HCT116 (cell line): ENCODE results near the gene MID1IP1.

Experiments
- ATF3 ChIP-seq: IDR thresholded peaks from 2 replicates; pipeline ENCODE4 v1.6.1; 2012
- CTCF ChIP-seq, 3 experiments: fragments of 200-600 bp in 1 of 3; sonication (generic) in 1 of 3; IDR thresholded peaks in 2 of 3; conservative IDR thresholded peaks in 1 of 3; 2 replicates each; pipeline ENCODE4 v1.5.1; 2012 to 2017; ENCODE audit warnings: low read depth in 2 of 3, low read length in 2 of 3, antibody characterized with exemption in 1 of 3, borderline replicate concordance in 1 of 3, control low read depth in 1 of 3, mild to moderate bottlenecking in 1 of 3, mixed read lengths in 1 of 3, mixed run types in 1 of 3, moderate library complexity in 1 of 3; ENCODE audit not compliant: insufficient read depth in 1 of 3
- ELF1 ChIP-seq: IDR thresholded peaks from 2 replicates; pipeline ENCODE4 v1.6.1; 2012; ENCODE audit warnings: low read depth, borderline replicate concordance
- EZH2 ChIP-seq: fragments of 200-600 bp; sonication (generic); IDR thresholded peaks from 2 replicates; pipeline ENCODE4 v1.6.1; 2017; ENCODE audit warnings: antibody characterized with exemption, mixed run types
- JUND ChIP-seq: IDR thresholded peaks from 2 replicates; pipeline ENCODE4 v1.6.1; 2012
- RAD21 ChIP-seq: IDR thresholded peaks from 2 replicates; pipeline ENCODE4 v1.6.1; 2012; ENCODE audit warnings: low read depth, mild to moderate bottlenecking
- SIN3A ChIP-seq: IDR thresholded peaks from 2 replicates; pipeline ENCODE4 v1.6.1; 2012; ENCODE audit warnings: low read depth
- SRF ChIP-seq: IDR thresholded peaks from 2 replicates; pipeline ENCODE4 v1.6.1; 2012; ENCODE audit warnings: low read depth

- TF ChIP-seq CTCF (IDR thresholded peaks at IDR 0.05 in 2 of 3, conservative IDR thresholded peaks at IDR 0.05 in 1 of 3; ENCODE audit: borderline replicate concordance in 1 of 3, insufficient read depth in 1 of 3, low read depth in 2 of 3, low read length in 2 of 3) (no peak), SRF (no peak), SIN3A (no peak), EZH2 (no peak), ATF3 (no peak), JUND (no peak), RAD21 (no peak), ELF1 (no peak)
These were observed 6.6 kb downstream of the MID1IP1 start for GRCh38 chrX:38807873-38808272.
